Cardiac muscle cell (in vitro differentiated cells and primary cell): Measurements from ENCODE around the gene HIF1A. TPM values are rescaled to one million over a fixed set of nuclear protein-coding genes. Genes with fewer than 3 reads are reported as not detected.

Experiments
- DNase-seq, 2 donors: peaks; one replicate each; pipeline versions ENCODE4 v3.0.0 to v3.0.0-alpha.2; 2010 to 2017; ENCODE audit warnings: low read depth in 1 of 2, low spot score in 1 of 2
- H3K27ac ChIP-seq: fragments of 200-600 bp; sonication (generic); 2 replicates; pipeline ENCODE4 v1.5.1; 2016
- H3K27me3 ChIP-seq: fragments of 200-600 bp; sonication (generic); 2 replicates; pipeline ENCODE4 v1.6.0; 2016; ENCODE audit warnings: control low read depth
- H3K36me3 ChIP-seq: fragments of 200-600 bp; sonication (generic); 2 replicates; pipeline ENCODE4 v1.5.1; 2016; ENCODE audit warnings: control low read depth
- H3K4me1 ChIP-seq: fragments of 200-600 bp; sonication (generic); 2 replicates; pipeline ENCODE4 v1.8.1; 2017; ENCODE audit warnings: low read depth, mild to moderate bottlenecking, mixed run types
- H3K4me3 ChIP-seq: fragments of 200-600 bp; sonication (generic); 2 replicates; pipeline ENCODE4 v1.5.1; 2016; ENCODE audit warnings: mild to moderate bottlenecking
- H3K9me3 ChIP-seq: fragments of 200-600 bp; sonication (generic); 2 replicates; pipeline ENCODE4 v1.5.1; 2017; ENCODE audit warnings: low read depth, mild to moderate bottlenecking, control low read depth
- polyA plus RNA-seq: library from polyadenylated mRNA; unstranded; fragments of >200 nt; fragmentation: Nextera tagmentation; extraction: Ambion mirVana; gene quantifications from 2 replicates; pipeline ENCODE4 v1.2.1, GENCODE V29; 2016
- total RNA-seq: library from RNA; depleted of rRNA; stranded (reverse); fragments of >200 nt; gene quantifications from 2 replicates; pipeline ENCODE4 v1.2.3, GENCODE V29; 2016
- TF ChIP-seq, protein P1 (sequence below): IDR thresholded peaks from 2 replicates; pipeline ENCODE4 v1.5.1; 2012; ENCODE audit warnings: low read depth, mild to moderate bottlenecking, low read length

The HIF1A gene
- total and polyA plus RNA-seq, 2 experiments from 2014 or later, result 108 to 119 TPM

DNA sequence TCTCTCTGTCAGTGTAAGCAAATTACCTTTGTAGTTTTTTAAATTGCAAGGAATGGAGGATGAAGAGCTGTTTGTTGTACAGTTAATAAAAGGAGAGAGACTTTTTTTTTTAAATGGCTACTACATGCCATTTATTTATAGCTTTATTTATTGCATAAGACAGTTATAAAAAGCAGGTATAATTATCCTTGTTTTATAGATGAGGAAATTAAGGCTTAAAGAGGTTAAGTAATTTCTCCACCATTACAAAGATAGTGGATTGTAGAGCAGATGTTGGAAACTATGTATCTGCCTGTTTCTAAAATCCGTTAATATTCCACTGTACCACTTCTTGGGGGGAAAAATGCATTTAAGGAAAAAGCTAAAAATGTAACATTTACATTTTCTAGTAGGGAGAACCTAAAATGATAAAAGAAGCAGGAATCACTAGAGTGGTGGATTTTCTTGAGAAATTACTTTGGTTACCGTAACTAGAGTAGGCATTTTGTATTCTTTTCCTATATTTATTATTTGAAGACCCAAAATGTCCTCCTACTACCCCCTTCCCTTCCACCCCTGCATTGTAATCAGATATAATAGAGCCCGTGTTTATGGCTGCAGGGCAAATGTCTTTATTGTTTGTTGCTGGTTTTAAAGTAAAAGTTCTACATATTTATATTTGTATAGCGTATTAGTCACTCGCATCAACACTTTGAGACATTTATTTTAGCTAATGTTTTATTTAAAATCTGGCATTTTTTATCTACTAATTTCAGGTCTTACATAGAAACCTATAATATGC, 69.2 kb downstream of the HIF1A start:
- peak overlapping the region; percentile 49 for H3K27ac ChIP-seq
- no peaks in the 10 kb centered on the region for H3K27me3 ChIP-seq
- H3K4me1 ChIP-seq, result peaks cover 31% of the 10 kb centered on the region
- TF ChIP-seq, protein P1, sequence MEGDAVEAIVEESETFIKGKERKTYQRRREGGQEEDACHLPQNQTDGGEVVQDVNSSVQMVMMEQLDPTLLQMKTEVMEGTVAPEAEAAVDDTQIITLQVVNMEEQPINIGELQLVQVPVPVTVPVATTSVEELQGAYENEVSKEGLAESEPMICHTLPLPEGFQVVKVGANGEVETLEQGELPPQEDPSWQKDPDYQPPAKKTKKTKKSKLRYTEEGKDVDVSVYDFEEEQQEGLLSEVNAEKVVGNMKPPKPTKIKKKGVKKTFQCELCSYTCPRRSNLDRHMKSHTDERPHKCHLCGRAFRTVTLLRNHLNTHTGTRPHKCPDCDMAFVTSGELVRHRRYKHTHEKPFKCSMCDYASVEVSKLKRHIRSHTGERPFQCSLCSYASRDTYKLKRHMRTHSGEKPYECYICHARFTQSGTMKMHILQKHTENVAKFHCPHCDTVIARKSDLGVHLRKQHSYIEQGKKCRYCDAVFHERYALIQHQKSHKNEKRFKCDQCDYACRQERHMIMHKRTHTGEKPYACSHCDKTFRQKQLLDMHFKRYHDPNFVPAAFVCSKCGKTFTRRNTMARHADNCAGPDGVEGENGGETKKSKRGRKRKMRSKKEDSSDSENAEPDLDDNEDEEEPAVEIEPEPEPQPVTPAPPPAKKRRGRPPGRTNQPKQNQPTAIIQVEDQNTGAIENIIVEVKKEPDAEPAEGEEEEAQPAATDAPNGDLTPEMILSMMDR, result no peak
- no peaks in the 10 kb centered on the region for H3K9me3 ChIP-seq
- no peak for DNase-seq
- peaks cover 17% of the 10 kb centered on the region for H3K36me3 ChIP-seq
- peak overlapping the region; percentile 87 for H3K4me3 ChIP-seq

DNA sequence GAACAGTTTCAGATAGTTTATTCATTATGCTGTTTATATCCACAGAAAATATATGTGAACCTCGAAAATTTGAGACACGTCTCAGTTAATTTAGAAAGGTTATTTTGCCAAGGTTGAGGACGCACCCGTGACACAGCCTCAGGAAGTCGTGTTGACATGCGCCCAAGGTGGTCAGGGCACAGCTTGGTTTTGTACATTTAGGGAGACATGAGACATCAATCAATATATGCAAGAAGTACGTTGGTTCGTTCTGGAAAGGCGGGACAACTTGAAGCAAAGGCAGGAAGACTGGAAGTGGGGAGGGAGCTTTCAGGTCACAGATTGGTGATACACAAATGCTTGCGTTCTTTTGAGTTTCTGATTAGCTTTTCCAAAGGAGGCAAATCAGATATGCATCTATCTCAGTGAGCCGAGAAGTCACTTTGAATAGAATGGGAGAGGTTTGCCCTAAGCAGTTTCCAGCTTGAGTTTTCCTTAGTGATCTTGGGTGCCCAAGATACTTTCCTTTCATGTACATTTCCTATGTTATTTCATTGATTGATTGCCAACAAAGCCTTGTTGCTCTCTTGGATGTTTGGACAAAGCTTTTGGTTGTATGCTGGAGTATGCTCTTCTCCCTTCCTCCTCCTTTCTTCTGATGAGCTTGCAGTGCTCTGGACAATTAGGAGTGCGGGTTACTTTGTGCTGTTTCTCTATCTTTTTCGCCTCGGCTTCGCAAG, 70.1 kb downstream of the HIF1A start:
- H3K36me3 ChIP-seq, result peaks cover 23% of the 10 kb centered on the region
- H3K4me3 ChIP-seq, result peak overlapping the region; percentile 87
- H3K4me1 ChIP-seq, result peaks cover 31% of the 10 kb centered on the region
- no peaks in the 10 kb centered on the region for H3K9me3 ChIP-seq
- peak overlapping the region; percentile 49 for H3K27ac ChIP-seq
- no peaks in the 10 kb centered on the region for H3K27me3 ChIP-seq
- no peak for DNase-seq
- TF ChIP-seq, protein P1, result no peak

DNA sequence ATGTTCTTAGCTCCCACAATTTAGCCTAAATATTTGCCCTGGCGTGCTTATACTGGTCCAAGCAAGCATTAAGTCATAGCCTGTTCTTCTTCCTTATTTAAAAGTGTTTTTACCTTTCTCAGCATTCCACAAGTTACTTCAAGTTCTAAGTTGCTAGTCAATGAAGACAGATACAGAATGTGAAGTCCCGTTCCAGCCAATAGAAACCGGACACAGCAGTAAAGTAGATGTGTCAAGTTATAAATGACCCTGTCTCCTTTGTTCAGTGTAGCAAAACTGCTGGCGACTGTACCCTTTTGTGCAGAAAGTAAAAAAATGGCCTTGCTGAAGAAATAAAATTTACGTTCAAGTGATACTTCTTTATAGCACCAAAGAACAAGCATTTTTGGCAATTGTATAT, 70.8 kb downstream of the HIF1A start:
- H3K4me3 ChIP-seq, result peak overlapping the region; percentile 87
- H3K36me3 ChIP-seq, result peaks cover 30% of the 10 kb centered on the region
- peaks cover 31% of the 10 kb centered on the region for H3K4me1 ChIP-seq
- no peaks in the 10 kb centered on the region for H3K27me3 ChIP-seq
- TF ChIP-seq, protein P1, result no peak
- no peak for DNase-seq
- no peaks in the 10 kb centered on the region for H3K9me3 ChIP-seq
- peak overlapping the region; percentile 49 for H3K27ac ChIP-seq

DNA sequence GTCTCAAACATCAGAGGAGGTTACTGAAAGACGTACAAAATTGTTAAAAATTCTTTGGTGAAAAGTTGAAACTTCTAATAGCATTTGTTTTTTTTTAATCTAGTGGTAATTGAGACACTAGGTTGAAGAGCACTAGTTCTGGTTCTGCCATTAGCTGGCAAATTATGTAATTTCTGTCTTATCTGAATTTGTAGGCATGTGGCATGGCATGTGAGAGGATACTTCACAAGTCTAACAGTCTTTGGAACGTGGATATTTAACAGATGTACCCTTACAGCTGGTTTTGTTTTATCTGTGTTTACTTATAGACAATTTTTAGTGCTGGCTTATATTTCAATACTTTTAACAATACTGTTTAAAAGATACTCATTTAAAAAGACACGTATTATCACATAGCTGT, 72.9 kb downstream of the HIF1A start:
- H3K9me3 ChIP-seq, result no peaks in the 10 kb centered on the region
- H3K4me3 ChIP-seq, result no peak overlapping the region
- peaks cover 39% of the 10 kb centered on the region for H3K36me3 ChIP-seq
- H3K27me3 ChIP-seq, result no peaks in the 10 kb centered on the region
- DNase-seq, result peak in 1 of 2 donors; percentile 15
- H3K4me1 ChIP-seq, result peaks cover 28% of the 10 kb centered on the region
- H3K27ac ChIP-seq, result no peak overlapping the region
- TF ChIP-seq, protein P1, result no peak

DNA sequence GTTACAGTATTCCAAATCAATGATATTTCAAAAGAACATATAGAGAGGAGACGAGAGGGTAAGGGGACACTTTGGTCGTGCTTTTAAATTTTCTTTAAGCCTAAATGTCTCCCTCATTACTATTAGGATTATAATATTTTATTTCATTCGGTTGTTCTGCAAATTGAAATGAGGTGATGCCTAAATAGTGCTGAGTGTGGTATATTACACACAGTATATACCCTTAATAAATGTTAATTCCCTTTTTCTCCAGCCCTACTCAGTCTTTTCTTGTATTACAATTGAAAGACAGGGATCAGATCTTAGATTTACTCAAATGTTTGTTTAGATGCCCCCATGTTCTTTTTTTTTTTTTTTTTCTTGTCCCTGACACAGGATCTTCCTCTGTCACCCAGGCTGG, 74.6 kb downstream of the HIF1A start:
- H3K4me3 ChIP-seq, result no peak overlapping the region
- H3K4me1 ChIP-seq, result peaks cover 17% of the 10 kb centered on the region
- no peak overlapping the region for H3K27ac ChIP-seq
- H3K9me3 ChIP-seq, result no peaks in the 10 kb centered on the region
- DNase-seq, result no peak
- H3K27me3 ChIP-seq, result no peaks in the 10 kb centered on the region
- TF ChIP-seq, protein P1, result no peak
- peaks cover 43% of the 10 kb centered on the region for H3K36me3 ChIP-seq
